Adrenal gland (tissue), 5 donors: ENCODE measurements around the gene ATG16L2.

Experiments
- CTCF ChIP-seq, 6 experiments: fragments of 450-650 bp in 4 of 6; fragments of 200-600 bp in 2 of 6; sonication (generic) in 1 of 6; IDR thresholded peaks; 1 replicate in 5 of 6; 2 replicates in 1 of 6; pipeline versions ENCODE4 v1.5.1 to v1.8.0; 2016 to 2021; ENCODE audit warnings: antibody characterized with exemption in 6 of 6, mild to moderate bottlenecking in 2 of 6, moderate library complexity in 1 of 6
- POLR2A ChIP-seq, 2 donors: fragments of 450-650 bp; IDR thresholded peaks; one replicate each; pipeline ENCODE4 v1.6.1; 2017; ENCODE audit warnings: antibody characterized with exemption in 2 of 2, mild to moderate bottlenecking in 2 of 2, moderate library complexity in 1 of 2
- donor health status: DM: no; HTN: no; CAD: no.

GRCh38 chr11:72816404-72816990 is 2.3 kb downstream of the ATG16L2 start:
- TF ChIP-seq CTCF (IDR thresholded peaks at IDR 0.05) = no peak
- TF ChIP-seq POLR2A (IDR thresholded peaks at IDR 0.05) = no peak
